Small intestine (tissue), 7 donors: Measurements from ENCODE around the gene TPD52L2. TPM values are rescaled to one million over a fixed set of nuclear protein-coding genes. Genes with fewer than 3 reads are reported as not detected.

Source experiments
- DNase-seq, 2 donors: peaks; one replicate each; pipeline versions ENCODE4 v3.0.0 to v3.0.0-alpha.2; 2013
- FAIRE-seq: peaks from 2 replicates; lab custom pipeline; 2012; peaks lifted over from hg19 to GRCh38; lab: Jason Lieb, UNC
- H3K27ac ChIP-seq, 3 donors: one replicate each; pipeline ENCODE4 v1.5.1; 2013; ENCODE audit warnings: low read length in 2 of 3, mild to moderate bottlenecking in 2 of 3, control low read depth in 1 of 3, inconsistent platforms in 1 of 3, low read depth in 1 of 3, moderate library complexity in 1 of 3
- H3K27me3 ChIP-seq, 3 donors: one replicate each; pipeline ENCODE4 v1.6.1; 2013; ENCODE audit warnings: low read length in 3 of 3, inconsistent platforms in 1 of 3; ENCODE audit not compliant: control insufficient read depth in 3 of 3, insufficient read depth in 3 of 3
- H3K36me3 ChIP-seq, 3 donors: one replicate each; pipeline ENCODE4 v1.6.1; 2013; ENCODE audit warnings: low read length in 3 of 3, inconsistent platforms in 1 of 3, low read depth in 1 of 3, mild to moderate bottlenecking in 1 of 3, moderate library complexity in 1 of 3; ENCODE audit not compliant: control insufficient read depth in 3 of 3, insufficient read depth in 2 of 3
- H3K4me1 ChIP-seq, 3 donors: one replicate each; pipeline ENCODE4 v1.6.1; 2013; ENCODE audit warnings: low read length in 2 of 3, inconsistent platforms in 1 of 3, low read depth in 1 of 3, mild to moderate bottlenecking in 1 of 3, moderate library complexity in 1 of 3; ENCODE audit not compliant: control insufficient read depth in 3 of 3, insufficient read depth in 2 of 3
- H3K4me3 ChIP-seq, 3 donors: one replicate each; pipeline ENCODE4 v1.5.1; 2013; ENCODE audit warnings: low read length in 3 of 3, control low read depth in 1 of 3, inconsistent platforms in 1 of 3, low read depth in 1 of 3, mild to moderate bottlenecking in 1 of 3, moderate library complexity in 1 of 3
- H3K9me3 ChIP-seq, 2 donors: one replicate each; pipeline ENCODE4 v1.6.1; 2013; ENCODE audit warnings: low read depth in 1 of 2, low read length in 1 of 2; ENCODE audit not compliant: control insufficient read depth in 2 of 2, insufficient read depth in 1 of 2
- WGBS, 3 donors: extraction: QIAGEN DNeasy Blood & Tissue Kit; methylation state at CpG; one replicate each; pipeline ENCODE4 v1.1.7; 2013; 5-methylcytosine and 5-hydroxymethylcytosine counted together
- polyA plus RNA-seq, 4 donors: library from polyadenylated mRNA; stranded (reverse) in 3 of 4; unstranded in 1 of 4; fragments of 200-250 nt in 3 of 4; fragments of 120-200 nt in 1 of 4; gene quantifications; one replicate each; pipeline versions ENCODE4 v1.2.1 to v1.2.3, GENCODE V29; 2013
- donor health status: healthy with polysubstance abuse.
- donor health status: control.
- donor health status: control.
- donor health status: Bipolar disorder and iron deficiency.
- donor health status: healthy.

TPD52L2 gene
- polyA plus RNA-seq, 4 donors, result 65.6 to 87.7 (median 70.0) TPM

- Histone ChIP-seq H3K9me3 (no peaks in the 10 kb centered on the region), H3K4me1 (no peaks in the 10 kb centered on the region), H3K27me3 (no peaks in the 10 kb centered on the region), H3K4me3 (no peak overlapping the region), H3K27ac (no peak overlapping the region), H3K36me3 (peaks cover 15 to 87% (median 30%) of the 10 kb centered on the region in 3 donors)
- WGBS, 3 donors, result 80 to 89% (median 88%) methylated on average over 36 to 37 of the region's 37 CpGs
- FAIRE-seq (no peak), DNase-seq (no peak)
Observed at GRCh38 chr20:63934271-63935068, 69.4 kb downstream of the TPD52L2 start.

- H3K27me3 ChIP-seq, result no peaks in the 10 kb centered on the region
- no peak overlapping the region for H3K4me3 ChIP-seq
- no peaks in the 10 kb centered on the region for H3K4me1 ChIP-seq
- no peaks in the 10 kb centered on the region for H3K9me3 ChIP-seq
- 93 to 96% (median 94%) methylated on average over 9 of the region's 9 CpGs for WGBS, 3 donors
- FAIRE-seq (no peak), DNase-seq (no peak)
- peaks cover 11 to 87% (median 35%) of the 10 kb centered on the region in 3 donors for H3K36me3 ChIP-seq
- H3K27ac ChIP-seq, result no peak overlapping the region
Observed at GRCh38 chr20:63935447-63935846, 70.4 kb downstream of the TPD52L2 start.

GRCh38 chr20:63937596-63937995 is 72.5 kb downstream of the TPD52L2 start:
- Histone ChIP-seq H3K36me3 (peaks cover 10 to 83% (median 30%) of the 10 kb centered on the region in 3 donors), H3K9me3 (peaks cover 0 to 2% of the 10 kb centered on the region in 2 donors), H3K4me3 (no peak overlapping the region), H3K27me3 (no peaks in the 10 kb centered on the region), H3K27ac (no peak overlapping the region), H3K4me1 (no peaks in the 10 kb centered on the region)
- no peak for FAIRE-seq
- DNase-seq, result no peak
- 75 to 86% (median 81%) methylated on average over 14 of the region's 14 CpGs for WGBS, 3 donors

- Histone ChIP-seq H3K4me1 (no peaks in the 10 kb centered on the region), H3K36me3 (peaks cover 12 to 83% (median 33%) of the 10 kb centered on the region in 3 donors), H3K9me3 (peaks cover 0 to 2% of the 10 kb centered on the region in 2 donors), H3K4me3 (no peak overlapping the region), H3K27me3 (no peaks in the 10 kb centered on the region), H3K27ac (no peak overlapping the region)
- WGBS, 3 donors, result 75 to 88% (median 87%) methylated on average over 28 to 33 of the region's 33 CpGs
- FAIRE-seq (no peak), DNase-seq (no peak)
Observed at GRCh38 chr20:63939061-63939935, 74.2 kb downstream of the TPD52L2 start.

- H3K4me3 ChIP-seq, result no peak overlapping the region
- H3K27ac ChIP-seq, result no peak overlapping the region
- H3K36me3 ChIP-seq, result peaks cover 12 to 83% (median 34%) of the 10 kb centered on the region in 3 donors
- WGBS, 3 donors, result 90 to 96% (median 95%) methylated on average over 23 of the region's 23 CpGs
- no peak for FAIRE-seq
- H3K4me1 ChIP-seq, result no peaks in the 10 kb centered on the region
- H3K9me3 ChIP-seq, result peaks cover 0 to 2% of the 10 kb centered on the region in 2 donors
- no peaks in the 10 kb centered on the region for H3K27me3 ChIP-seq
- DNase-seq, result no peak
Observed at GRCh38 chr20:63940071-63940471, 75.0 kb downstream of the TPD52L2 start.

- H3K27ac ChIP-seq, result peak overlapping the region in 1 of 3 donors; percentile 88
- H3K9me3 ChIP-seq, result peaks cover 0 to 2% of the 10 kb centered on the region in 2 donors
- FAIRE-seq (no peak), DNase-seq (no peak)
- H3K4me3 ChIP-seq, result no peak overlapping the region
- H3K36me3 ChIP-seq, result peaks cover 12 to 83% (median 39%) of the 10 kb centered on the region in 3 donors
- no peaks in the 10 kb centered on the region for H3K4me1 ChIP-seq
- H3K27me3 ChIP-seq, result no peaks in the 10 kb centered on the region
- 92 to 97% (median 96%) methylated on average over 58 of the region's 58 CpGs for WGBS, 3 donors
Observed at GRCh38 chr20:63940472-63941266, 75.6 kb downstream of the TPD52L2 start.
